ENCODE measurements around the gene ANXA5. TPM values are rescaled to one million over a fixed set of nuclear protein-coding genes. Genes with fewer than 3 reads are reported as not detected.

The ANXA5 gene
- total and polyA plus RNA-seq, 4 experiments from 2014 or later, result 70.7 to 316 (median 139) TPM

GRCh38 chr4:121680571-121680970 lies 16.2 kb downstream of the ANXA5 start:
- peaks cover 44% of the 10 kb centered on the region for H3K36me3 ChIP-seq (ENCODE audit: insufficient read depth, low read length)
- H3K27me3 ChIP-seq (ENCODE audit: insufficient read depth, low read length), result no peaks in the 10 kb centered on the region
- H3K4me3 ChIP-seq (ENCODE audit: low read length in 2 of 2), result no peak overlapping the region
- POLR2A ChIA-PET (ENCODE audit: partially characterized antibody), result no interaction called here
- H3K4me1 ChIP-seq (ENCODE audit: insufficient read depth, low read length), result no peaks in the 10 kb centered on the region
- peaks cover 54 to 67% of the 10 kb centered on the region in 2 donors for H3K36me3 Mint-ChIP-seq
- H3K27ac Mint-ChIP-seq, result peak overlapping the region in 2 of 7 donors; percentile 24 to 25
- DNase-seq, result no peak
- CTCF ChIA-PET (ENCODE audit: partially characterized antibody), result interaction anchor here (1.2 kb wide), 1 partner anchor 14 kb away, joined by 4 read pairs; no protein-coding TSS in a partner anchor
- H3K9me3 ChIP-seq (ENCODE audit: control insufficient read depth in 1 of 2, low read length in 2 of 2), result no peaks in the 10 kb centered on the region
- no peaks in the 10 kb centered on the region for H3K9me3 Mint-ChIP-seq
- intact Hi-C loops (cut with micrococcal nuclease), result no loop called here
- no peak overlapping the region for H3K27ac ChIP-seq (ENCODE audit: low read depth, low read length)
- peaks cover 0 to 8% (median under 1%) of the 10 kb centered on the region in 4 donors for H3K4me1 Mint-ChIP-seq
- H3K4me3 Mint-ChIP-seq, result no peak overlapping the region
- no peaks in the 10 kb centered on the region for H3K27me3 Mint-ChIP-seq

GRCh38 chr4:121679951-121680350 lies 16.8 kb downstream of the ANXA5 start:
- H3K4me3 Mint-ChIP-seq, result no peak overlapping the region
- CTCF ChIA-PET (ENCODE audit: partially characterized antibody), result interaction anchor here (1.2 kb wide), 1 partner anchor 13 kb away, joined by 4 read pairs; no protein-coding TSS in a partner anchor
- H3K36me3 Mint-ChIP-seq, result peaks cover 49 to 66% of the 10 kb centered on the region in 2 donors
- no peak overlapping the region for H3K4me3 ChIP-seq (ENCODE audit: low read length in 2 of 2)
- intact Hi-C loops (cut with micrococcal nuclease), result no loop called here
- H3K27ac ChIP-seq (ENCODE audit: low read depth, low read length), result no peak overlapping the region
- H3K4me1 ChIP-seq (ENCODE audit: insufficient read depth, low read length), result no peaks in the 10 kb centered on the region
- H3K36me3 ChIP-seq (ENCODE audit: insufficient read depth, low read length), result peaks cover 40% of the 10 kb centered on the region
- no peaks in the 10 kb centered on the region for H3K27me3 Mint-ChIP-seq
- POLR2A ChIA-PET (ENCODE audit: partially characterized antibody), result no interaction called here
- H3K9me3 Mint-ChIP-seq, result no peaks in the 10 kb centered on the region
- H3K9me3 ChIP-seq (ENCODE audit: control insufficient read depth in 1 of 2, low read length in 2 of 2), result no peaks in the 10 kb centered on the region
- peak overlapping the region in 1 of 7 donors; percentile 17 for H3K27ac Mint-ChIP-seq
- peaks cover 0 to 4% (median 0%) of the 10 kb centered on the region in 4 donors for H3K4me1 Mint-ChIP-seq
- H3K27me3 ChIP-seq (ENCODE audit: insufficient read depth, low read length), result no peaks in the 10 kb centered on the region
- DNase-seq, result no peak

GRCh38 chr4:121679267-121679666 lies 17.5 kb downstream of the ANXA5 start:
- Mint-ChIP-seq H3K27ac (peak overlapping the region in 1 of 7 donors; percentile 73), H3K27me3 (no peaks in the 10 kb centered on the region), H3K9me3 (no peaks in the 10 kb centered on the region), H3K4me3 (peak overlapping the region in 1 of 8 donors; percentile 2), H3K36me3 (peaks cover 47 to 67% of the 10 kb centered on the region in 2 donors), H3K4me1 (peaks cover 0 to 4% (median 0%) of the 10 kb centered on the region in 4 donors)
- no peaks in the 10 kb centered on the region for H3K27me3 ChIP-seq (ENCODE audit: insufficient read depth, low read length)
- ChIA-PET CTCF (ENCODE audit: partially characterized antibody) (no interaction called here), POLR2A (ENCODE audit: partially characterized antibody) (interaction anchor here (1.0 kb wide), 1 partner anchor 17 kb away, joined by 3 read pairs; the partner anchor contains the start of gene ANXA5)
- no peak overlapping the region for H3K4me3 ChIP-seq (ENCODE audit: low read length in 2 of 2)
- H3K27ac ChIP-seq (ENCODE audit: low read depth, low read length), result no peak overlapping the region
- H3K4me1 ChIP-seq (ENCODE audit: insufficient read depth, low read length), result no peaks in the 10 kb centered on the region
- peaks cover 43% of the 10 kb centered on the region for H3K36me3 ChIP-seq (ENCODE audit: insufficient read depth, low read length)
- DNase-seq, result no peak
- no peaks in the 10 kb centered on the region for H3K9me3 ChIP-seq (ENCODE audit: control insufficient read depth in 1 of 2, low read length in 2 of 2)
- intact Hi-C loops (cut with micrococcal nuclease), result no loop called here

- POLR2A ChIA-PET (ENCODE audit: partially characterized antibody), result no interaction called here
Observed at GRCh38 chr4:121677524-121677923, 19.3 kb downstream of the ANXA5 start.

GRCh38 chr4:121676345-121677075 lies 20.3 kb downstream of the ANXA5 start:
- peaks cover 42% of the 10 kb centered on the region for H3K36me3 ChIP-seq (ENCODE audit: insufficient read depth, low read length)
- peak overlapping the region in 1 of 7 donors; percentile 29 for H3K27ac Mint-ChIP-seq

More at GRCh38 chr4:121677524-121677923, 19.3 kb downstream of the ANXA5 start:
- peaks cover 0 to 4% (median 0%) of the 10 kb centered on the region in 4 donors for H3K4me1 Mint-ChIP-seq
- no peaks in the 10 kb centered on the region for H3K9me3 ChIP-seq (ENCODE audit: control insufficient read depth in 1 of 2, low read length in 2 of 2)
- no peak overlapping the region for H3K27ac Mint-ChIP-seq
- no peaks in the 10 kb centered on the region for H3K9me3 Mint-ChIP-seq
- H3K36me3 Mint-ChIP-seq, result peaks cover 42 to 70% of the 10 kb centered on the region in 2 donors
- H3K27me3 ChIP-seq (ENCODE audit: insufficient read depth, low read length), result no peaks in the 10 kb centered on the region
- H3K4me3 ChIP-seq (ENCODE audit: low read length in 2 of 2), result no peak overlapping the region
- H3K4me1 ChIP-seq (ENCODE audit: insufficient read depth, low read length), result no peaks in the 10 kb centered on the region
- no peak for DNase-seq
- intact Hi-C loops (cut with micrococcal nuclease), result no loop called here
- no peak overlapping the region for H3K27ac ChIP-seq (ENCODE audit: low read depth, low read length)
- no peak overlapping the region for H3K4me3 Mint-ChIP-seq
- no peaks in the 10 kb centered on the region for H3K27me3 Mint-ChIP-seq
- peaks cover 46% of the 10 kb centered on the region for H3K36me3 ChIP-seq (ENCODE audit: insufficient read depth, low read length)
- CTCF ChIA-PET (ENCODE audit: partially characterized antibody), result no interaction called here

GRCh38 chr4:121675715-121676114 lies 21.1 kb downstream of the ANXA5 start:
- H3K27me3 Mint-ChIP-seq, result no peaks in the 10 kb centered on the region
- Histone ChIP-seq H3K4me3 (ENCODE audit: low read length in 2 of 2) (no peak overlapping the region), H3K4me1 (ENCODE audit: insufficient read depth, low read length) (no peaks in the 10 kb centered on the region), H3K9me3 (ENCODE audit: control insufficient read depth in 1 of 2, low read length in 2 of 2) (no peaks in the 10 kb centered on the region), H3K27ac (ENCODE audit: low read depth, low read length) (no peak overlapping the region), H3K36me3 (ENCODE audit: insufficient read depth, low read length) (peaks cover 39% of the 10 kb centered on the region), H3K27me3 (ENCODE audit: insufficient read depth, low read length) (no peaks in the 10 kb centered on the region)
- H3K27ac Mint-ChIP-seq, result no peak overlapping the region
- intact Hi-C loops (cut with micrococcal nuclease), result no loop called here
- H3K9me3 Mint-ChIP-seq, result no peaks in the 10 kb centered on the region
- H3K4me1 Mint-ChIP-seq, result peaks cover 0 to 4% (median 0%) of the 10 kb centered on the region in 4 donors
- ChIA-PET POLR2A (ENCODE audit: partially characterized antibody) (no interaction called here), CTCF (ENCODE audit: partially characterized antibody) (interaction anchor here (1.3 kb wide), 1 partner anchor 483 kb away, joined by 4 read pairs; no protein-coding TSS in a partner anchor)
- no peak for DNase-seq
- no peak overlapping the region for H3K4me3 Mint-ChIP-seq
- H3K36me3 Mint-ChIP-seq, result peaks cover 47 to 72% of the 10 kb centered on the region in 2 donors

More at GRCh38 chr4:121676345-121677075, 20.3 kb downstream of the ANXA5 start:
- no peaks in the 10 kb centered on the region for H3K27me3 Mint-ChIP-seq
- H3K4me3 ChIP-seq (ENCODE audit: low read length in 2 of 2), result no peak overlapping the region
- no peak overlapping the region for H3K27ac ChIP-seq (ENCODE audit: low read depth, low read length)
- no peaks in the 10 kb centered on the region for H3K4me1 ChIP-seq (ENCODE audit: insufficient read depth, low read length)
- intact Hi-C loops (cut with micrococcal nuclease), result no loop called here
- no peak for DNase-seq
- H3K4me3 Mint-ChIP-seq, result no peak overlapping the region
- POLR2A ChIA-PET (ENCODE audit: partially characterized antibody), result no interaction called here
- H3K27me3 ChIP-seq (ENCODE audit: insufficient read depth, low read length), result no peaks in the 10 kb centered on the region
- CTCF ChIA-PET (ENCODE audit: partially characterized antibody), result interaction anchor here (1.3 kb wide), 1 partner anchor 484 kb away, joined by 4 read pairs; no protein-coding TSS in a partner anchor
- peaks cover 49 to 74% of the 10 kb centered on the region in 2 donors for H3K36me3 Mint-ChIP-seq
- no peaks in the 10 kb centered on the region for H3K9me3 Mint-ChIP-seq
- peaks cover 0 to 4% (median 0%) of the 10 kb centered on the region in 4 donors for H3K4me1 Mint-ChIP-seq
- no peaks in the 10 kb centered on the region for H3K9me3 ChIP-seq (ENCODE audit: control insufficient read depth in 1 of 2, low read length in 2 of 2)

- Mint-ChIP-seq H3K27me3 (no peaks in the 10 kb centered on the region), H3K4me3 (no peak overlapping the region), H3K27ac (no peak overlapping the region), H3K4me1 (peaks cover 0 to 4% (median 0%) of the 10 kb centered on the region in 4 donors), H3K36me3 (peaks cover 46 to 72% of the 10 kb centered on the region in 2 donors), H3K9me3 (no peaks in the 10 kb centered on the region)
- DNase-seq, result no peak
- Histone ChIP-seq H3K27me3 (ENCODE audit: insufficient read depth, low read length) (no peaks in the 10 kb centered on the region), H3K27ac (ENCODE audit: low read depth, low read length) (no peak overlapping the region), H3K4me1 (ENCODE audit: insufficient read depth, low read length) (no peaks in the 10 kb centered on the region), H3K36me3 (ENCODE audit: insufficient read depth, low read length) (peaks cover 40% of the 10 kb centered on the region), H3K9me3 (ENCODE audit: control insufficient read depth in 1 of 2, low read length in 2 of 2) (no peaks in the 10 kb centered on the region), H3K4me3 (ENCODE audit: low read length in 2 of 2) (no peak overlapping the region)
- POLR2A ChIA-PET (ENCODE audit: partially characterized antibody), result no interaction called here
- intact Hi-C loops (cut with micrococcal nuclease), result no loop called here
- CTCF ChIA-PET (ENCODE audit: partially characterized antibody), result no interaction called here
Observed at GRCh38 chr4:121674696-121675095, 22.1 kb downstream of the ANXA5 start.

Measured in CD4-positive, alpha-beta memory T cell (primary cell).